GM12874 (cell line): ENCODE data around the gene ZBTB16.

Source experiments
- TF ChIP-seq, protein P1 (sequence below): IDR thresholded peaks from 2 replicates; pipeline ENCODE4 v1.5.1; 2011; ENCODE audit warnings: low read depth, mild to moderate bottlenecking, control low read depth, low read length, moderate library complexity; ENCODE audit not compliant: insufficient read depth

Gene ZBTB16

DNA sequence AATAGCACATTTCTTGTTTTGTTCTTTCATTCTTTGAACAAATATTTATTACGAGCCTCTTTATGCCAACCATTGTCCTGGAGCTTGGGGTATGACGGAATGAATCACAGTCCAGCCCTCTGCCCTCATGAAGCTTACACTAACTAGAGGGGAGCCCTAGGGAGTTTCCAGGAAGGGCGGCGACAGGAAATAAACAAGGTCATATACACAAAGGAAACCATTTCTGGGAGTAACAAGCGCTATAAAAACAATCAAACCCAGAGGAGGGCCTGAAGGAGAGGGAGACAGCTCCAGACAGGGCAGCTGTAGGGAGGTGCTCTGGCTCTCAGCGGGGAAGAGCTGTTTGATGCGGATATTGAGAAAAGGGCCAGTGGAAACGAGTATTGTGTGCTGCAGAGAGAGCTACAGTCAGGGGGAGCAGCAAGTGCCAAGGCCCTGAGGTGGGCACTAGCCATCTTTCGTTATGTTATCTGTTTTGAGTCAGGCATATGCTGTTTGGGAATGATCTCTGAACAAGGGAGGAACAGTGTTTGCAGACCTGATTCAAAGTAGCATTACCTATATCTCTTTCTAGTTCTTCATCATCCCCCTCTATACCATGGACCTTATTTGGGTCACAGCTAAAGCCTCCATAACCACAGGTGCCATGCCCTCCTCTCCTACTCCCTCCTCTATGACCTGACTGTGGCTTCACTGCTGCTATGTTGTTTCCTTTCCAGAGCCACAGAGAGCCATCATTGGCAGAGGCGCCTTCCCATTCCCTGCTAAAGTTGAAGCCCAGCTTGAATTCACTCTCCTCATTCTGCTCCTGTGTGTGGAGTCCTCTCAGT is 15.3 kb upstream of the ZBTB16 start:
- TF ChIP-seq, protein P1, sequence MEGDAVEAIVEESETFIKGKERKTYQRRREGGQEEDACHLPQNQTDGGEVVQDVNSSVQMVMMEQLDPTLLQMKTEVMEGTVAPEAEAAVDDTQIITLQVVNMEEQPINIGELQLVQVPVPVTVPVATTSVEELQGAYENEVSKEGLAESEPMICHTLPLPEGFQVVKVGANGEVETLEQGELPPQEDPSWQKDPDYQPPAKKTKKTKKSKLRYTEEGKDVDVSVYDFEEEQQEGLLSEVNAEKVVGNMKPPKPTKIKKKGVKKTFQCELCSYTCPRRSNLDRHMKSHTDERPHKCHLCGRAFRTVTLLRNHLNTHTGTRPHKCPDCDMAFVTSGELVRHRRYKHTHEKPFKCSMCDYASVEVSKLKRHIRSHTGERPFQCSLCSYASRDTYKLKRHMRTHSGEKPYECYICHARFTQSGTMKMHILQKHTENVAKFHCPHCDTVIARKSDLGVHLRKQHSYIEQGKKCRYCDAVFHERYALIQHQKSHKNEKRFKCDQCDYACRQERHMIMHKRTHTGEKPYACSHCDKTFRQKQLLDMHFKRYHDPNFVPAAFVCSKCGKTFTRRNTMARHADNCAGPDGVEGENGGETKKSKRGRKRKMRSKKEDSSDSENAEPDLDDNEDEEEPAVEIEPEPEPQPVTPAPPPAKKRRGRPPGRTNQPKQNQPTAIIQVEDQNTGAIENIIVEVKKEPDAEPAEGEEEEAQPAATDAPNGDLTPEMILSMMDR = no peak

DNA sequence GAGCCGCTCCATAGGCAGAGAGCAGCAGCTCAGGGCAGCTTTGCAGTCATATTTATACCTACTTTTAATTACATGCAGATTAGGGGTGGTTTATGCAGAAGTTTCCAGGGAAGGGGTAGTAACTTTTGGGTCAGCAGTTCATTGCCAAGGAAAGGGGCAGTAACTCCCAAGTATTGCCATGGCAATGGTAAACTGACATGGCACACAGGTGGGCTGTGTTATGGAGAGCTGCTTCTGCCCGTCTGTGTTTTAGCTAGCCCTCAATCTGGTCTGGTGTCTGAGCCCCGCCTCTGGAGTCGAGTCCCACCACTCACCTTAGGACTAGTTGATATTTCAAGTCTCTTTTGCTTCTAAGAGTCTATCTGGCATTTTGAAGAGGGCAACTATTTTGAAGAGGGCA is 12.2 kb upstream of the ZBTB16 start:
- TF ChIP-seq, protein P1 = no peak

DNA sequence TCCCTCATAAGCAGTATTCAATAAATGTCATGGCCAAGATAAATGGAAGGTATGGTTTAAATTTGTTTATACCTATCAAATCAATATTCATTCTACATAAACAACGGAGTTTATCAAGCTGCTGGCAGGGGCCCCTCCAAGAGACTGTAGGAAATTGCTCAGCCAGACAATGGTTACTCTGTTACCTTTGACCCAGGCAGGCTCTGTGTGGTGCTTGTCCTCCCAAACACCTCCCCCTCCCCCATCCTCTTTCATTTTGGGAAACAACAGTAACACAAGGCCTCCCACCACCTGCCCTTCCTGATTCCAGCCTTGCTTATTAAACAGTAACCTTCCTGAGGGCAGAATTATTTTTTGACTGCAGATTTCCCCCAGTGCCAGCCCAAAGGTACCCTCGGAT is 10.5 kb upstream of the ZBTB16 start:
- TF ChIP-seq, protein P1 = no peak

DNA sequence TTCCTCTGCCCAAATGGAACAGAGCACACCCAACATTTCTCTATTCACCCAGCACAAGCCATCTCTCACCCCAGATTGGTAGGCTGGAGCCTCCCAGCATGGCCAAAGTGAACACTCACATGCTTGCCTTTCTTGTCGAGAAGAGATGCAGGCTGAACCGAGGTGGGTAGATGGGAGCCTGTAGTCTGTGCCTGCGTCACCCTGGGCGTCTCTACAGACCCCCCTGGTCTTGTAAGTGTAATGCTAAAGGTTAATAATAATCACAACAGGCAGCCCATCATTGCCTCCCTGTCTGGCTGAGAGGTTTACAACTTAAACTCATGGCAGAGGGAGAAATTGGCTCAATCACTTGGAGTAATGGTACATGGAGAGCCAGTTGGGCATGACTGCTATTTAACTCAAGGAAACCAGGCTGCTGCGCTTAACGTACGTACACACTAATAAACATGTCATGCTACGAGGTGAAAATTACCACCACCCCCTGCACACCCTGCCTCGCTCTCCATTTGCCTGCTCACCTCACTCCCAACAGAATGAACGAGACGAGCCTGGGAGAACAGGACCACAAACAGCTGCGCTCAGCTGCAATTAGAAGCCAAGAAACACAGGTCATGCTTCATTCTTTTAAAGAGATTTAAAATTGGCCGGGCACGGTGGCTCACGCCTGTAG is 9.1 kb upstream of the ZBTB16 start:
- TF ChIP-seq, protein P1 = no peak

DNA sequence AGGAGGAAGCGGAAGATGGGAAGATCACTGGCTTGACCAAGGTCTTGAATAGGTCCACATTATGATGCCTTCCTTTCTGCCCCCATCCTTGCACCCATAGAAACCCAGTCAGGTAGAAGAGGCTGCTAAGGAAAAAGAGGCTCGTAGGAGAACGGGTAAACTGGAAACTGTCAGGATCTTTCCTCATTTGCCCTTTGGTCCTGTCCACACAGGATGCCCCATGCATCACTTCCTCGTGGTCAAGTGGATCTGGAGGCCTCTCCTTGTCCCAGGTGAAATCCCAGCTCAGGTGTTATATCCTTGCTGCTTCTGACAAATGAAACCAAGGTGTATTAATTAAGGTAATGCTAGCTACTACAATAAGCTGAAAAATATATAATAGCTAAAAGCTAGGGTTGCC is 8.0 kb upstream of the ZBTB16 start:
- TF ChIP-seq, protein P1 = no peak

DNA sequence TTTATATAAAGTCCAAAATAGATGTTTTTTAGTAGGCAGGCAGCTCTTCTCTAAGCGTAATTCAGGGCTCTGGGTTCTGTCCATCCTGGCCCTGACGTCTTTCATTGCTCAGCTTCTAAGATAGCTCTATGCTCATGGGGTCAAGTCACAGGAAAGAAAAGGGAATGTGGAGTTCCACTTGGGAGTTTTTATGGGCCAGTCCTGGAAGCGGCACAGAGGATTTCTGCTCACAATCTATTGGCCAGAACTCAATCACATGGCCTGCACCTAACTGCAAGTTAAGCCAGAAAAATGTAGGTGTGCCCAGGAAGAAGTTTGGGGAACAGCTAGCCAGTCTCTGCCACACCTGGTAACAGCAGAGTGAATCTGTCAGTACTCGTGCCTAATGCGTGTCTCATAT is 7.4 kb upstream of the ZBTB16 start:
- TF ChIP-seq, protein P1 = no peak

DNA sequence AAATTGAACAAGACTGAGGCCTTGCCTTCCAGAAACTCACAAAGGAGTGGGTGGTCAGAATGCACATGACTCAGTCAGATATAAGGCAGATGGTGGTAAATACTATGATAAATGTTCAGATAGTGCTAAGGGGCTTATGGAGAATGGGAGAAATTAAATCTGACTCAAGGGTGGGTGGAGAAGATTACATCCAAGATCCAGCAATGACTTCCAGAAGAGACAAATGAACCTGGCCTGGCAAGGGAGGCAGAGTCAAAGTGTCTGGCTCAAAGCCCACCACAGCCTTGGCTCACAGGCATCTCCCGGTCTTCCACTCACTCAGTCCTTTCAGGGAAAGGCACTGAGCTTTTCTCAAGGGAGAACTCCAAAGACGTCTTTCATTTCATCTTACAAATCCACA is 6.1 kb upstream of the ZBTB16 start:
- TF ChIP-seq, protein P1 = no peak
